ENCODE data around the gene FGFBP1.

- TF ChIP-seq CTCF (IDR thresholded peaks at IDR 0.05; ENCODE audit: extremely low read depth in 1 of 2, insufficient read depth in 1 of 2, low read depth in 1 of 2, low read length in 2 of 2) = no peak
- no peak for TF ChIP-seq MAX (IDR thresholded peaks at IDR 0.05; ENCODE audit: insufficient read depth, insufficient read length)
- no peak for TF ChIP-seq POLR2A (IDR thresholded peaks at IDR 0.05; ENCODE audit: low read depth, low read length)
- no peak for TF ChIP-seq MYC (IDR thresholded peaks at IDR 0.05; ENCODE audit: low read depth, low read length)
- TF ChIP-seq POLR2AphosphoS5 (IDR thresholded peaks at IDR 0.05; ENCODE audit: insufficient read depth, low read depth, low read length) = no peak
- no peak for TF ChIP-seq EZH2 (IDR thresholded peaks at IDR 0.05; ENCODE audit: borderline replicate concordance, low read depth, low read length, severe bottlenecking)
- no peak for TF ChIP-seq JUN (IDR thresholded peaks at IDR 0.05; ENCODE audit: borderline replicate concordance, insufficient read depth, insufficient read length, low read depth)
- TF ChIP-seq GATA2 (IDR thresholded peaks at IDR 0.05; ENCODE audit: insufficient read depth, insufficient read length, low read depth, low read length) = no peak
Observed at GRCh38 chr4:15912961-15913630, 25.4 kb downstream of the FGFBP1 start.
